ENCODE results near the gene NR2F2. TPM values are rescaled to one million over a fixed set of nuclear protein-coding genes. Genes with fewer than 3 reads are reported as not detected.

Gene NR2F2
- total RNA-seq, 1 donor from 2014 or later: 39.8 TPM

GRCh38 chr15:96388673-96389072, 58.2 kb downstream of the NR2F2 start:
- Histone ChIP-seq H3K36me3 (no peaks in the 10 kb centered on the region), H3K4me1 (no peaks in the 10 kb centered on the region), H3K4me3 (no peak overlapping the region), H3K9me3 (no peaks in the 10 kb centered on the region), H3K27me3 (no peaks in the 10 kb centered on the region), H3K27ac (no peak overlapping the region)
- TF ChIP-seq CTCF (IDR thresholded peaks at IDR 0.05) (no peak), POLR2A (IDR thresholded peaks at IDR 0.05) (no peak), POLR2AphosphoS5 (IDR thresholded peaks at IDR 0.05; ENCODE audit: insufficient read depth in 1 of 2, low read depth in 1 of 2) (no peak)
- no peak for DNase-seq (ENCODE audit: extremely low spot score in 2 of 2)
- intact Hi-C loops (cut with DNase I): no loop called here

MicroRNAs within 50 kb of the gene (microRNA counts, 767-probe panel; counts per million panel counts)
- 238 to 261 counts per million in 2 donors for microRNA hsa-miR-1469

All from vagina (tissue), 2 donors.